OCI-LY1 (cell line): ENCODE data around the gene TROAP.

Experiments used
- H2AFZ ChIP-seq: fragments of 200-600 bp; sonication (generic), shearing (Covaris generic); 2 replicates; pipeline ENCODE4 v1.6.0; 2014; ENCODE audit warnings: antibody characterized with exemption, mild to moderate bottlenecking, low read length
- H3F3A ChIP-seq: fragments of 200-600 bp; sonication (generic), shearing (Covaris generic); 2 replicates; pipeline ENCODE4 v1.6.0; 2014; ENCODE audit warnings: mild to moderate bottlenecking, antibody characterized with exemption, low read length, moderate library complexity; ENCODE audit not compliant: insufficient read depth
- H3K27ac ChIP-seq: fragments of 200-600 bp; sonication (generic); 2 replicates; pipeline ENCODE4 v1.5.1; 2014; ENCODE audit warnings: low read length, mixed run types, mild to moderate bottlenecking, low read depth; ENCODE audit not compliant: poor library complexity, severe bottlenecking
- H3K27me3 ChIP-seq: fragments of 200-600 bp; sonication (generic); 2 replicates; pipeline ENCODE4 v1.6.0; 2014; ENCODE audit warnings: antibody characterized with exemption, mild to moderate bottlenecking, low read length, moderate library complexity; ENCODE audit not compliant: insufficient read depth
- H3K36me3 ChIP-seq: fragments of 200-600 bp; sonication (generic); 2 replicates; pipeline ENCODE4 v1.6.1; 2014; ENCODE audit warnings: mild to moderate bottlenecking, antibody characterized with exemption, low read length, moderate library complexity, mixed read lengths; ENCODE audit not compliant: insufficient read depth
- H3K4me1 ChIP-seq: fragments of 200-600 bp; sonication (generic); 2 replicates; pipeline ENCODE4 v1.5.1; 2014; ENCODE audit warnings: mild to moderate bottlenecking, low read length, moderate library complexity; ENCODE audit not compliant: insufficient read depth, severe bottlenecking
- H3K4me2 ChIP-seq: fragments of 200-600 bp; sonication (generic), shearing (Covaris generic); 2 replicates; pipeline ENCODE4 v1.6.1; 2014; ENCODE audit warnings: low read length
- H3K4me3 ChIP-seq: fragments of 200-600 bp; sonication (generic); 2 replicates; pipeline ENCODE4 v1.5.1; 2014; ENCODE audit warnings: low read length, low read depth, mild to moderate bottlenecking, mixed read lengths; ENCODE audit not compliant: poor library complexity, severe bottlenecking
- H3K79me2 ChIP-seq: fragments of 200-600 bp; shearing (Covaris generic); 2 replicates; pipeline ENCODE4 v1.6.1; 2016; ENCODE audit warnings: mixed run types, low read length, mixed read lengths; ENCODE audit not compliant: insufficient read depth
- H3K9ac ChIP-seq: fragments of 200-600 bp; sonication (generic), shearing (Covaris generic); 2 replicates; pipeline ENCODE4 v1.6.1; 2014; ENCODE audit warnings: mild to moderate bottlenecking, low read length, mixed read lengths
- H3K9me2 ChIP-seq: fragments of 200-600 bp; sonication (generic), shearing (Covaris generic); 2 replicates; pipeline ENCODE4 v1.6.1; 2014; ENCODE audit warnings: low read depth, mild to moderate bottlenecking, low read length, mixed read lengths
- H3K9me3 ChIP-seq: fragments of 200-600 bp; shearing (Covaris generic); 2 replicates; pipeline ENCODE4 v1.6.1; 2014; ENCODE audit warnings: low read length, mixed read lengths
- H4K20me1 ChIP-seq: fragments of 200-600 bp; sonication (generic), shearing (Covaris generic); 2 replicates; pipeline ENCODE4 v1.6.0; 2016; ENCODE audit warnings: mild to moderate bottlenecking, low read length; ENCODE audit not compliant: insufficient read depth
- CTCF ChIP-seq: fragments of 200-600 bp; sonication (generic), shearing (Covaris generic); IDR thresholded peaks from 2 replicates; pipeline ENCODE4 v1.5.1; 2017; ENCODE audit warnings: mild to moderate bottlenecking, antibody characterized with exemption, low read length, moderate library complexity, mixed read lengths
- EZH2 ChIP-seq: fragments of 200-600 bp; sonication (generic), shearing (Covaris generic); IDR thresholded peaks from 2 replicates; pipeline ENCODE4 v1.8.0; 2017; ENCODE audit warnings: borderline replicate concordance, mixed run types, mild to moderate bottlenecking, antibody characterized with exemption, low read length, moderate library complexity, mixed read lengths

TROAP gene

GRCh38 chr12:49340971-49341776 is 18.1 kb downstream of the TROAP start:
- Histone ChIP-seq H3K4me2 (no peak overlapping the region), H3K9me3 (no peaks in the 10 kb centered on the region)
- no peak for TF ChIP-seq CTCF
- no peak for TF ChIP-seq EZH2

GRCh38 chr12:49341777-49342065 is 18.7 kb downstream of the TROAP start:
- Histone ChIP-seq H3K9ac (no peak overlapping the region), H2AFZ (no peak overlapping the region), H3K4me1 (peaks cover 30% of the 10 kb centered on the region), H3K27ac (no peak overlapping the region), H3K9me3 (no peaks in the 10 kb centered on the region), H3K27me3 (0 out of 2 replicates have a peak, but pooled peaks cover 4% of the 10 kb centered on the region), H4K20me1 (no peaks in the 10 kb centered on the region), H3K79me2 (no peaks in the 10 kb centered on the region), H3K9me2 (no peaks in the 10 kb centered on the region), H3K36me3 (no peaks in the 10 kb centered on the region), H3K4me3 (no peak overlapping the region), H3K4me2 (no peak overlapping the region), H3F3A (no peaks in the 10 kb centered on the region)
- no peak for TF ChIP-seq CTCF
- no peak for TF ChIP-seq EZH2

More at GRCh38 chr12:49340971-49341776, 18.1 kb downstream of the TROAP start:
- no peak overlapping the region for H3K4me3 ChIP-seq
- no peak overlapping the region for H3K9ac ChIP-seq
- H3K79me2 ChIP-seq: no peaks in the 10 kb centered on the region
- peaks cover 24% of the 10 kb centered on the region for H3K4me1 ChIP-seq
- H3K36me3 ChIP-seq: no peaks in the 10 kb centered on the region
- H3K27ac ChIP-seq: no peak overlapping the region
- H3K9me2 ChIP-seq: no peaks in the 10 kb centered on the region
- no peaks in the 10 kb centered on the region for H3F3A ChIP-seq
- no peak overlapping the region for H2AFZ ChIP-seq
- no peaks in the 10 kb centered on the region for H4K20me1 ChIP-seq
- H3K27me3 ChIP-seq: 0 out of 2 replicates have a peak, but pooled peaks cover under 1% of the 10 kb centered on the region

- no peaks in the 10 kb centered on the region for H4K20me1 ChIP-seq
- TF ChIP-seq EZH2 (no peak), CTCF (peak; percentile 98)
- H3K27ac ChIP-seq: no peak overlapping the region
- H2AFZ ChIP-seq: no peak overlapping the region
- H3K9ac ChIP-seq: no peak overlapping the region
- H3K9me2 ChIP-seq: no peaks in the 10 kb centered on the region
- H3K27me3 ChIP-seq: 0 out of 2 replicates have a peak, but pooled peaks cover 4% of the 10 kb centered on the region
- no peaks in the 10 kb centered on the region for H3F3A ChIP-seq
- H3K4me2 ChIP-seq: peak overlapping the region; percentile 44
- no peaks in the 10 kb centered on the region for H3K9me3 ChIP-seq
- peaks cover 34% of the 10 kb centered on the region for H3K4me1 ChIP-seq
- no peak overlapping the region for H3K4me3 ChIP-seq
- H3K79me2 ChIP-seq: no peaks in the 10 kb centered on the region
- no peaks in the 10 kb centered on the region for H3K36me3 ChIP-seq
Measured at GRCh38 chr12:49342066-49342913, 19.2 kb downstream of the TROAP start.
